Naive B cell (primary cell): ENCODE data around the gene KRTAP10-4. TPM values are rescaled to one million over a fixed set of nuclear protein-coding genes. Genes with fewer than 3 reads are reported as not detected.
A peak's percentile ranks its signal among the peaks of the same experiment; 100 is the strongest.
"Not testable (repeated sequence)": the region's sequence is repeated elsewhere in the genome, so short reads cannot be mapped to it uniquely, and the experiment has no call there.

Experiments
- ATAC-seq, 2 donors: fragments of 150-1000 bp; cut with Tn5 transposase; 2 replicates each; pipeline ENCODE4 v1.10.0; 2021; ENCODE audit warnings: low read depth in 2 of 2, mild to moderate bottlenecking in 2 of 2, moderate library complexity in 2 of 2
- DNase-seq: peaks from one replicate; pipeline ENCODE4 v3.0.0; 2022
- H3K27ac Mint-ChIP-seq, 6 donors: one replicate each; pipeline ENCODE4 v1.8.0; 2020 to 2022; ENCODE audit warnings: mild to moderate bottlenecking in 6 of 6, mixed read lengths in 6 of 6, moderate library complexity in 5 of 6, inconsistent platforms in 2 of 6
- H3K27me3 Mint-ChIP-seq, 3 donors: one replicate each; pipeline ENCODE4 v1.8.0; 2021 to 2022; ENCODE audit warnings: mixed read lengths in 3 of 3, mild to moderate bottlenecking in 1 of 3
- H3K36me3 Mint-ChIP-seq, 2 donors: one replicate each; pipeline ENCODE4 v1.8.0; 2020 to 2022; ENCODE audit warnings: mixed read lengths in 2 of 2, inconsistent platforms in 1 of 2, mild to moderate bottlenecking in 1 of 2
- H3K4me1 Mint-ChIP-seq, 3 donors: one replicate each; pipeline ENCODE4 v1.8.0; 2020 to 2022; ENCODE audit warnings: mixed read lengths in 3 of 3, inconsistent platforms in 1 of 3, mild to moderate bottlenecking in 1 of 3, moderate library complexity in 1 of 3
- H3K4me3 Mint-ChIP-seq, 8 donors: one replicate each; pipeline ENCODE4 v1.8.0; 2020 to 2022; ENCODE audit warnings: mild to moderate bottlenecking in 8 of 8, mixed read lengths in 8 of 8, moderate library complexity in 8 of 8, inconsistent platforms in 2 of 8
- H3K9me3 Mint-ChIP-seq, 7 donors: one replicate each; pipeline ENCODE4 v1.8.0; 2020 to 2022; ENCODE audit warnings: mixed read lengths in 7 of 7, mild to moderate bottlenecking in 5 of 7, inconsistent platforms in 2 of 7, moderate library complexity in 1 of 7
- polyA plus RNA-seq, 6 donors: library from polyadenylated mRNA; unstranded; fragments of 300-500 nt; fragmentation: Illumina TruSeq; gene quantifications; one replicate each; pipeline ENCODE4 v1.2.3, GENCODE V29; 2021; ENCODE audit warnings: low read depth in 6 of 6

The KRTAP10-4 gene
- polyA plus RNA-seq, 6 donors from 2014 or later, result not detected

- Mint-ChIP-seq H3K27me3 (peaks cover 32 to 58% (median 33%) of the 10 kb centered on the region in 3 donors), H3K9me3 (peaks cover 21 to 74% (median 39%) of the 10 kb centered on the region in 7 donors)
These were observed 33.0 kb downstream of the KRTAP10-4 start for GRCh38 chr21:44606495-44606894.

GRCh38 chr21:44609193-44609592 is 35.7 kb downstream of the KRTAP10-4 start:
- Mint-ChIP-seq H3K36me3 (peaks cover 20 to 37% of the 10 kb centered on the region in 2 donors), H3K27ac (peak overlapping the region in 1 of 6 donors; percentile 64), H3K4me1 (peaks cover 0 to 4% (median 0%) of the 10 kb centered on the region in 3 donors), H3K4me3 (peak overlapping the region in 1 of 8 donors; percentile 26), H3K27me3 (peaks cover 27 to 47% (median 37%) of the 10 kb centered on the region in 3 donors), H3K9me3 (peaks cover 23 to 70% (median 51%) of the 10 kb centered on the region in 7 donors)
- ATAC-seq (no peak), DNase-seq (no peak)

More at GRCh38 chr21:44606495-44606894, 33.0 kb downstream of the KRTAP10-4 start:
- H3K36me3 Mint-ChIP-seq, result peaks cover 20 to 27% of the 10 kb centered on the region in 2 donors
- H3K4me3 Mint-ChIP-seq, result no peak overlapping the region
- no peaks in the 10 kb centered on the region for H3K4me1 Mint-ChIP-seq
- no peak for ATAC-seq
- no peak for DNase-seq
- no peak overlapping the region for H3K27ac Mint-ChIP-seq

- H3K4me3 Mint-ChIP-seq, H3K4me1 Mint-ChIP-seq, H3K27ac Mint-ChIP-seq, DNase-seq, ATAC-seq: not testable (repeated sequence)
- H3K27me3 Mint-ChIP-seq, result peaks cover 21 to 44% (median 33%) of the 10 kb centered on the region in 3 donors
- H3K9me3 Mint-ChIP-seq, result peaks cover 23 to 61% (median 51%) of the 10 kb centered on the region in 7 donors
- H3K36me3 Mint-ChIP-seq, result peaks cover 20 to 37% of the 10 kb centered on the region in 2 donors
These were observed 36.8 kb downstream of the KRTAP10-4 start for GRCh38 chr21:44610157-44610843.

- H3K4me3 Mint-ChIP-seq, result no peak overlapping the region
- peaks cover 0 to 4% (median 0%) of the 10 kb centered on the region in 3 donors for H3K4me1 Mint-ChIP-seq
- peaks cover 13 to 39% (median 33%) of the 10 kb centered on the region in 3 donors for H3K27me3 Mint-ChIP-seq
- H3K9me3 Mint-ChIP-seq, result peaks cover 22 to 48% (median 46%) of the 10 kb centered on the region in 7 donors
- DNase-seq (no peak), ATAC-seq (no peak)
- H3K36me3 Mint-ChIP-seq, result peaks cover 17 to 37% of the 10 kb centered on the region in 2 donors
- no peak overlapping the region for H3K27ac Mint-ChIP-seq
These were observed 38.0 kb downstream of the KRTAP10-4 start for GRCh38 chr21:44611551-44611950.

- DNase-seq (no peak), ATAC-seq (no peak)
- Mint-ChIP-seq H3K4me3 (peak within 1 kb of the TSS in 1 of 8 donors; percentile 44), H3K27ac (peak within 1 kb of the TSS in 2 of 6 donors; percentile 14 to 42), H3K36me3 (peaks cover 15 to 37% of the 10 kb centered on the region in 2 donors), H3K27me3 (peaks cover 11 to 42% (median 35%) of the 10 kb centered on the region in 3 donors), H3K9me3 (peaks cover 21 to 46% (median 43%) of the 10 kb centered on the region in 7 donors), H3K4me1 (peaks cover 0 to 4% (median 0%) of the 10 kb centered on the region in 3 donors)
These were observed 38.5 kb downstream of the KRTAP10-4 start, which contains the start of gene KRTAP10-8 for GRCh38 chr21:44612029-44612486. Gene KRTAP10-8 (plus strand): TSS chr21:44612079. CDS start chr21:44612101, 22 bp downstream.

GRCh38 chr21:44612669-44613229 is 39.2 kb downstream of the KRTAP10-4 start:
- ATAC-seq, result no peak
- H3K4me3 Mint-ChIP-seq, result no peak overlapping the region
- peaks cover 21 to 46% (median 36%) of the 10 kb centered on the region in 7 donors for H3K9me3 Mint-ChIP-seq
- H3K27me3 Mint-ChIP-seq, result peaks cover 11 to 41% (median 30%) of the 10 kb centered on the region in 3 donors
- H3K27ac Mint-ChIP-seq, result peak overlapping the region in 2 of 6 donors; percentile 14 to 42
- H3K4me1 Mint-ChIP-seq, result peaks cover 0 to 4% (median 0%) of the 10 kb centered on the region in 3 donors
- H3K36me3 Mint-ChIP-seq, result peaks cover 15 to 37% of the 10 kb centered on the region in 2 donors
- no peak for DNase-seq

- ATAC-seq (no peak), DNase-seq (no peak)
- Mint-ChIP-seq H3K27me3 (peaks cover 11 to 38% (median 28%) of the 10 kb centered on the region in 3 donors), H3K4me1 (peaks cover 5 to 7% (median 6%) of the 10 kb centered on the region in 3 donors), H3K36me3 (peaks cover 15 to 37% of the 10 kb centered on the region in 2 donors), H3K27ac (no peak overlapping the region), H3K9me3 (peaks cover 21 to 42% (median 31%) of the 10 kb centered on the region in 7 donors), H3K4me3 (no peak overlapping the region)
These were observed 40.0 kb downstream of the KRTAP10-4 start for GRCh38 chr21:44613386-44614155.

GRCh38 chr21:44614161-44614631 is 40.7 kb downstream of the KRTAP10-4 start:
- Mint-ChIP-seq H3K27ac (peak overlapping the region in 1 of 6 donors; percentile 42), H3K36me3 (peaks cover 12 to 37% of the 10 kb centered on the region in 2 donors), H3K9me3 (peaks cover 16 to 43% (median 31%) of the 10 kb centered on the region in 7 donors), H3K4me1 (peaks cover 11 to 13% (median 12%) of the 10 kb centered on the region in 3 donors), H3K4me3 (no peak overlapping the region), H3K27me3 (peaks cover 11 to 35% (median 28%) of the 10 kb centered on the region in 3 donors)
- ATAC-seq (no peak), DNase-seq (no peak)

- Mint-ChIP-seq H3K27ac (no peak overlapping the region), H3K9me3 (peaks cover 16 to 43% (median 31%) of the 10 kb centered on the region in 7 donors), H3K27me3 (peaks cover 4 to 31% (median 28%) of the 10 kb centered on the region in 3 donors), H3K4me3 (no peak overlapping the region), H3K4me1 (peaks cover 13 to 18% (median 15%) of the 10 kb centered on the region in 3 donors), H3K36me3 (peaks cover 17 to 37% of the 10 kb centered on the region in 2 donors)
- ATAC-seq (no peak), DNase-seq (no peak)
These were observed 41.4 kb downstream of the KRTAP10-4 start for GRCh38 chr21:44614961-44615391.

- Mint-ChIP-seq H3K9me3 (peaks cover 15 to 41% (median 34%) of the 10 kb centered on the region in 7 donors), H3K36me3 (peaks cover 21 to 39% of the 10 kb centered on the region in 2 donors), H3K4me1 (peaks cover 13 to 20% (median 15%) of the 10 kb centered on the region in 3 donors), H3K27ac (no peak overlapping the region), H3K4me3 (no peak overlapping the region), H3K27me3 (peaks cover 4 to 31% (median 28%) of the 10 kb centered on the region in 3 donors)
- DNase-seq, result no peak
- no peak for ATAC-seq
These were observed 41.9 kb downstream of the KRTAP10-4 start for GRCh38 chr21:44615466-44615865.

- H3K27ac Mint-ChIP-seq, result peak overlapping the region in 1 of 6 donors; percentile 35
- no peak overlapping the region for H3K4me3 Mint-ChIP-seq
- ATAC-seq, result no peak
- no peak for DNase-seq
- peaks cover 14 to 39% (median 33%) of the 10 kb centered on the region in 7 donors for H3K9me3 Mint-ChIP-seq
- H3K4me1 Mint-ChIP-seq, result peaks cover 13 to 20% (median 15%) of the 10 kb centered on the region in 3 donors
- H3K27me3 Mint-ChIP-seq, result peaks cover 4 to 31% (median 28%) of the 10 kb centered on the region in 3 donors
- peaks cover 23 to 40% of the 10 kb centered on the region in 2 donors for H3K36me3 Mint-ChIP-seq
These were observed 42.5 kb downstream of the KRTAP10-4 start for GRCh38 chr21:44615911-44616590.

- DNase-seq (no peak), ATAC-seq (no peak)
- Mint-ChIP-seq H3K9me3 (peaks cover 10 to 34% (median 28%) of the 10 kb centered on the region in 7 donors), H3K36me3 (peaks cover 18 to 35% of the 10 kb centered on the region in 2 donors), H3K4me3 (peak overlapping the region in 1 of 8 donors; percentile 44), H3K27me3 (peaks cover 4 to 28% (median 28%) of the 10 kb centered on the region in 3 donors), H3K4me1 (peaks cover 13 to 20% (median 15%) of the 10 kb centered on the region in 3 donors), H3K27ac (peak overlapping the region in 1 of 6 donors; percentile 35)
These were observed 43.0 kb downstream of the KRTAP10-4 start for GRCh38 chr21:44616591-44616926.
